Astrocyte (in vitro differentiated cells and primary cell): Measurements from ENCODE around the gene IL1RAP. TPM values are rescaled to one million over a fixed set of nuclear protein-coding genes. Genes with fewer than 3 reads are reported as not detected.

ENCODE experiments used
- DNase-seq: peaks from one replicate; pipeline ENCODE4 v3.0.0-alpha.2; 2010; ENCODE audit warnings: low read depth
- FAIRE-seq: peaks from 2 replicates; lab custom pipeline; 2011; peaks lifted over from hg19 to GRCh38; lab: Jason Lieb, UNC
- H2AFZ ChIP-seq: 2 replicates; pipeline ENCODE4 v1.6.0; 2012; ENCODE audit warnings: low read depth, low read length, inconsistent platforms
- H3K27ac ChIP-seq: 2 replicates; pipeline ENCODE4 v1.5.1; 2011; ENCODE audit warnings: low read depth, low read length, inconsistent platforms
- H3K27me3 ChIP-seq: 2 replicates; pipeline ENCODE4 v1.6.0; 2011; ENCODE audit warnings: low read length, inconsistent platforms; ENCODE audit not compliant: insufficient read depth
- H3K36me3 ChIP-seq: 2 replicates; pipeline ENCODE4 v1.5.1; 2011; ENCODE audit warnings: low read length, inconsistent platforms; ENCODE audit not compliant: insufficient read depth
- H3K4me1 ChIP-seq: 2 replicates; pipeline ENCODE4 v1.5.1; 2011; ENCODE audit warnings: low read length, inconsistent platforms; ENCODE audit not compliant: insufficient read depth
- H3K4me2 ChIP-seq: 2 replicates; pipeline ENCODE4 v1.6.0; 2012; ENCODE audit warnings: low read length, inconsistent platforms
- H3K4me3 ChIP-seq: 2 replicates; pipeline ENCODE4 v1.5.1; 2011; ENCODE audit warnings: low read depth, mild to moderate bottlenecking, low read length, inconsistent platforms; ENCODE audit not compliant: insufficient read depth
- H3K79me2 ChIP-seq: 2 replicates; pipeline ENCODE4 v1.6.0; 2012; ENCODE audit warnings: mild to moderate bottlenecking, low read length, inconsistent platforms; ENCODE audit not compliant: insufficient read depth
- H3K9ac ChIP-seq: 2 replicates; pipeline ENCODE4 v1.6.0; 2012; ENCODE audit warnings: mild to moderate bottlenecking, low read length, inconsistent platforms
- H3K9me3 ChIP-seq: 2 replicates; pipeline ENCODE4 v1.5.1; 2012; ENCODE audit warnings: low read depth, mild to moderate bottlenecking, low read length, inconsistent platforms; ENCODE audit not compliant: insufficient read depth
- H4K20me1 ChIP-seq: 2 replicates; pipeline ENCODE4 v1.6.0; 2012; ENCODE audit warnings: low read length, inconsistent platforms; ENCODE audit not compliant: insufficient read depth
- H3K27ac Mint-ChIP-seq: one replicate; pipeline ENCODE4 v1.8.0; 2021; ENCODE audit warnings: mild to moderate bottlenecking, mixed read lengths; ENCODE audit not compliant: unreplicated experiment
- H3K27me3 Mint-ChIP-seq: one replicate; pipeline ENCODE4 v1.8.0; 2021; ENCODE audit warnings: low read depth, mixed read lengths; ENCODE audit not compliant: unreplicated experiment
- H3K36me3 Mint-ChIP-seq: one replicate; pipeline ENCODE4 v1.8.0; 2021; ENCODE audit warnings: low read depth, mixed read lengths; ENCODE audit not compliant: unreplicated experiment
- H3K4me1 Mint-ChIP-seq: one replicate; pipeline ENCODE4 v1.8.0; 2021; ENCODE audit warnings: low read depth, mixed read lengths; ENCODE audit not compliant: unreplicated experiment
- H3K4me3 Mint-ChIP-seq: one replicate; pipeline ENCODE4 v1.8.0; 2021; ENCODE audit warnings: mild to moderate bottlenecking, moderate library complexity, mixed read lengths; ENCODE audit not compliant: unreplicated experiment
- H3K9me3 Mint-ChIP-seq: one replicate; pipeline ENCODE4 v1.8.0; 2021; ENCODE audit warnings: mild to moderate bottlenecking, mixed read lengths; ENCODE audit not compliant: unreplicated experiment
- CTCF ChIP-seq: IDR thresholded peaks from 2 replicates; pipeline ENCODE4 v1.5.1; 2011; ENCODE audit warnings: low read depth, mild to moderate bottlenecking, inconsistent platforms, low read length, moderate library complexity; ENCODE audit not compliant: insufficient read depth
- EZH2 ChIP-seq: IDR thresholded peaks from 2 replicates; pipeline ENCODE4 v1.6.1; 2012; ENCODE audit warnings: mild to moderate bottlenecking, low read length, inconsistent platforms; ENCODE audit not compliant: insufficient read depth
- total RNA-seq: library from RNA; stranded (reverse); gene quantifications from 2 replicates; pipeline ENCODE4 v1.2.1, GENCODE V29; 2021

Gene IL1RAP
- total RNA-seq, 1 donor from 2014 or later = 19.4 TPM

- no peak overlapping the region for H3K4me3 ChIP-seq
Observed at GRCh38 chr3:190512666-190513065, 1.2 kb upstream of the IL1RAP start.

GRCh38 chr3:190514413-190515153 lies 698 bp downstream of the IL1RAP start:
- peak overlapping the region; percentile 93 for H3K9ac ChIP-seq

More at GRCh38 chr3:190512666-190513065, 1.2 kb upstream of the IL1RAP start:
- no peaks in the 10 kb centered on the region for H3K27me3 ChIP-seq
- Mint-ChIP-seq H3K4me3 (peak overlapping the region; percentile 89), H3K9me3 (no peaks in the 10 kb centered on the region), H3K4me1 (peaks cover 18% of the 10 kb centered on the region), H3K27ac (no peak overlapping the region), H3K36me3 (no peaks in the 10 kb centered on the region), H3K27me3 (no peaks in the 10 kb centered on the region)
- peaks cover 10% of the 10 kb centered on the region for H3K79me2 ChIP-seq
- H2AFZ ChIP-seq = no peak overlapping the region
- FAIRE-seq = no peak
- no peak for TF ChIP-seq EZH2
- TF ChIP-seq CTCF = no peak
- no peak for DNase-seq
- H3K36me3 ChIP-seq = no peaks in the 10 kb centered on the region
- peaks cover 19% of the 10 kb centered on the region for H3K4me1 ChIP-seq
- H4K20me1 ChIP-seq = peaks cover 3% of the 10 kb centered on the region
- H3K4me2 ChIP-seq = no peak overlapping the region
- H3K9me3 ChIP-seq = no peaks in the 10 kb centered on the region
- H3K27ac ChIP-seq = no peak overlapping the region
- no peak overlapping the region for H3K9ac ChIP-seq

More at GRCh38 chr3:190514413-190515153, 698 bp downstream of the IL1RAP start:
- peaks cover 3% of the 10 kb centered on the region for H4K20me1 ChIP-seq
- H3K9me3 Mint-ChIP-seq = no peaks in the 10 kb centered on the region
- H2AFZ ChIP-seq = peak overlapping the region; percentile 93
- H3K4me3 ChIP-seq = peak overlapping the region; percentile 96
- no peaks in the 10 kb centered on the region for H3K27me3 Mint-ChIP-seq
- peak overlapping the region; percentile 61 for H3K27ac ChIP-seq
- H3K4me2 ChIP-seq = peak overlapping the region; percentile 96
- H3K4me3 Mint-ChIP-seq = peak overlapping the region; percentile 89
- peak; percentile 49 for DNase-seq
- FAIRE-seq = no peak
- peaks cover 19% of the 10 kb centered on the region for H3K4me1 ChIP-seq
- no peaks in the 10 kb centered on the region for H3K9me3 ChIP-seq
- H3K4me1 Mint-ChIP-seq = peaks cover 18% of the 10 kb centered on the region
- peaks cover 10% of the 10 kb centered on the region for H3K79me2 ChIP-seq
- H3K36me3 Mint-ChIP-seq = peaks cover 8% of the 10 kb centered on the region
- H3K27ac Mint-ChIP-seq = peak overlapping the region; percentile 59
- no peaks in the 10 kb centered on the region for H3K36me3 ChIP-seq
- TF ChIP-seq CTCF (no peak), EZH2 (no peak)
- H3K27me3 ChIP-seq = no peaks in the 10 kb centered on the region
